HCT116 (cell line): Measurements from ENCODE around the gene KLHL2. TPM values are rescaled to one million over a fixed set of nuclear protein-coding genes. Genes with fewer than 3 reads are reported as not detected.
A peak's percentile ranks its signal among the peaks of the same experiment; 100 is the strongest.
"Not testable (repeated sequence)": the region's sequence is repeated elsewhere in the genome, so short reads cannot be mapped to it uniquely, and the experiment has no call there.

ENCODE experiments used
- ATAC-seq: fragments of 200-7000 bp; cut with Tn5 transposase; 2 replicates; pipeline ENCODE4 v1.9.1; 2020; ENCODE audit warnings: mild to moderate bottlenecking, moderate library complexity
- BruUV-seq: library from RNA; stranded (reverse); fragments of 400-500 nt; replicated peaks from 2 replicates; lab custom pipeline; 2021; lab: Mats Ljungman, UMichigan
- CTCF ChIA-PET: fragments of 300-600 bp; sonication (Branson Sonifier 250); formaldehyde crosslinking; loops from one replicate; lab custom pipeline; 2021; ENCODE audit warnings: antibody characterized with exemption; lab: Charles Lee
- POLR2A ChIA-PET: fragments of 300-600, 350-600 bp; sonication (Branson Sonifier 250); formaldehyde crosslinking; loops from one replicate; lab custom pipeline; 2021; ENCODE audit warnings: antibody characterized with exemption; lab: Charles Lee
- RAD21 ChIA-PET, 2 experiments: fragments of 300-600 bp; sonication (Branson Sonifier 250); formaldehyde crosslinking; loops; one replicate each; lab custom pipeline; 2023; ENCODE audit warnings: low total read pairs in 2 of 2; ENCODE audit not compliant: uncharacterized antibody in 2 of 2, unreplicated experiment in 2 of 2, low non-redundant PET in 1 of 2; lab: Charles Lee
- DNase-seq: peaks from one replicate; pipeline ENCODE4 v3.0.0-alpha.2; 2010; ENCODE audit warnings: low read depth, low spot score
- H2AFZ ChIP-seq: fragments of 200-600 bp; shearing (Covaris generic), sonication (generic); 2 replicates; pipeline ENCODE4 v1.6.1; 2017; ENCODE audit warnings: low read depth, mixed run types, mixed read lengths, antibody characterized with exemption, low read length; ENCODE audit not compliant: poor library complexity, severe bottlenecking
- H3K27ac ChIP-seq: 2 replicates; pipeline ENCODE4 v1.5.1; 2012; ENCODE audit warnings: low read depth, low read length
- H3K27me3 ChIP-seq: fragments of 200-600 bp; sonication (generic); 2 replicates; pipeline ENCODE4 v1.6.1; 2016; ENCODE audit warnings: mixed run types, low read length, mixed read lengths; ENCODE audit not compliant: insufficient read depth
- H3K36me3 ChIP-seq, 2 experiments: fragments of 200-500 bp in 1 of 2; fragments of 200-600 bp in 1 of 2; sonication (Bioruptor generic) in 1 of 2; sonication (generic) in 1 of 2; 2 replicates each; pipeline versions ENCODE4 v1.5.1 to v1.6.1; 2014 to 2016; ENCODE audit warnings: low read length in 2 of 2, inconsistent platforms in 1 of 2, mixed read lengths in 1 of 2, mixed run types in 1 of 2; ENCODE audit not compliant: insufficient read depth in 2 of 2, control insufficient read depth in 1 of 2
- H3K4me1 ChIP-seq, 2 experiments: fragments of 200-600 bp in 1 of 2; sonication (generic) in 1 of 2; 2 replicates each; pipeline versions ENCODE4 v1.5.1 to v1.6.1; 2012 to 2017; ENCODE audit warnings: low read length in 2 of 2, inconsistent platforms in 1 of 2, mild to moderate bottlenecking in 1 of 2, mixed read lengths in 1 of 2, mixed run types in 1 of 2, moderate library complexity in 1 of 2; ENCODE audit not compliant: insufficient read depth in 2 of 2, control insufficient read depth in 1 of 2
- H3K4me2 ChIP-seq: fragments of 200-600 bp; sonication (generic); 2 replicates; pipeline ENCODE4 v1.6.1; 2017; ENCODE audit warnings: mixed run types, low read length, mixed read lengths
- H3K4me3 ChIP-seq, 2 experiments: fragments of 200-600 bp in 1 of 2; sonication (generic) in 1 of 2; replicated peaks in 1 of 2; 2 replicates each; pipeline ENCODE4 v1.5.1; 2011 to 2016; ENCODE audit warnings: low read length in 2 of 2, control low read depth in 1 of 2, low read depth in 1 of 2, mild to moderate bottlenecking in 1 of 2, mixed read lengths in 1 of 2, mixed run types in 1 of 2
- H3K79me2 ChIP-seq: fragments of 200-600 bp; sonication (generic); 2 replicates; pipeline ENCODE4 v1.6.1; 2017; ENCODE audit warnings: mild to moderate bottlenecking, mixed run types, low read length, moderate library complexity, mixed read lengths; ENCODE audit not compliant: insufficient read depth
- H3K9ac ChIP-seq: fragments of 200-600 bp; sonication (generic); 2 replicates; pipeline ENCODE4 v1.6.1; 2016; ENCODE audit warnings: low read length, mixed read lengths
- H3K9me2 ChIP-seq: fragments of 200-600 bp; sonication (generic), shearing (Covaris generic); 2 replicates; pipeline ENCODE4 v1.6.1; 2017; ENCODE audit warnings: mixed run types, mild to moderate bottlenecking, moderate library complexity; ENCODE audit not compliant: insufficient read depth
- H3K9me3 ChIP-seq, 2 experiments: fragments of 200-500 bp in 1 of 2; fragments of 200-600 bp in 1 of 2; sonication (Bioruptor generic) in 1 of 2; sonication (generic) in 1 of 2; 2 replicates each; pipeline ENCODE4 v1.6.1; 2014 to 2017; ENCODE audit warnings: low read length in 2 of 2, mixed read lengths in 2 of 2, inconsistent platforms in 1 of 2, low read depth in 1 of 2, mild to moderate bottlenecking in 1 of 2, mixed run types in 1 of 2, moderate library complexity in 1 of 2; ENCODE audit not compliant: control insufficient read depth in 1 of 2, insufficient read depth in 1 of 2
- H4K20me1 ChIP-seq: fragments of 200-600 bp; sonication (generic), shearing (Covaris generic); 2 replicates; pipeline ENCODE4 v1.6.1; 2017; ENCODE audit warnings: mixed run types, mild to moderate bottlenecking, moderate library complexity; ENCODE audit not compliant: insufficient read depth
- CBX3 ChIP-seq: IDR thresholded peaks from 2 replicates; pipeline ENCODE4 v1.6.1; 2012; ENCODE audit warnings: low read depth
- FOSL1 ChIP-seq: IDR thresholded peaks from 2 replicates; pipeline ENCODE4 v1.6.1; 2012; ENCODE audit warnings: low read depth
- JUND ChIP-seq: IDR thresholded peaks from 2 replicates; pipeline ENCODE4 v1.6.1; 2012
- intact Hi-C: fragments of 100-400 bp; cut with micrococcal nuclease; formaldehyde crosslinking; loops from 2 replicates; pipeline ENCODE4 v1.10.0; 2022
- total RNA-seq: library from RNA; stranded (reverse); gene quantifications from one replicate; pipeline ENCODE4 v1.2.1, GENCODE V29; 2021; ENCODE audit not compliant: unreplicated experiment

KLHL2 gene
- total RNA-seq, 1 experiment from 2014 or later, result 24.6 TPM

DNA sequence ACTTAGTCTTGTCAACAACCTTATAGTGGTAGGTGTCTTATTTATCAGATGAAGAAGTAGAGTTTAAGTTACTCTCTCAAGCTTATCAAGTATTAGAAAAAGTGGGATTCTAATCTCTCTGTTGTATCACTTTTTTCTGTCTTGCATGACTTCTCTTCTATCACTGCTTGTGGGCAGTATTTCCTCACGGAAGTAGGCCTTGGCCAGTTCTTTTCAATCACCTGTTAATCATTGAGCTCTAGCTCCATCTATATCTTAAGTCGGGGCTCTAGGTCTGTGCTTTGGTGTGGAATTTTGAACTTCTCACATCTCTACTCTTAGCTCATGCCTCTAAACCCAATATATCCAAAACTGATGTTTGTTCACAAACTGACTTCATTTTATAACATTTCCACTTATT is 5.3 kb downstream of the KLHL2 start:
- RAD21 ChIA-PET, H3K4me2 ChIP-seq, H3K9me2 ChIP-seq, CTCF ChIA-PET, H3K9me3 ChIP-seq, ATAC-seq, H3K27ac ChIP-seq, BruUV-seq, intact Hi-C loops, POLR2A ChIA-PET, H3K27me3 ChIP-seq, H4K20me1 ChIP-seq, DNase-seq, H3K4me3 ChIP-seq, H3K9ac ChIP-seq, H3K36me3 ChIP-seq, H2AFZ ChIP-seq: not testable (repeated sequence)
- Histone ChIP-seq H3K4me1 (peaks cover 15 to 43% of the 10 kb centered on the region in 2 experiments), H3K79me2 (peaks cover 87% of the 10 kb centered on the region)

DNA sequence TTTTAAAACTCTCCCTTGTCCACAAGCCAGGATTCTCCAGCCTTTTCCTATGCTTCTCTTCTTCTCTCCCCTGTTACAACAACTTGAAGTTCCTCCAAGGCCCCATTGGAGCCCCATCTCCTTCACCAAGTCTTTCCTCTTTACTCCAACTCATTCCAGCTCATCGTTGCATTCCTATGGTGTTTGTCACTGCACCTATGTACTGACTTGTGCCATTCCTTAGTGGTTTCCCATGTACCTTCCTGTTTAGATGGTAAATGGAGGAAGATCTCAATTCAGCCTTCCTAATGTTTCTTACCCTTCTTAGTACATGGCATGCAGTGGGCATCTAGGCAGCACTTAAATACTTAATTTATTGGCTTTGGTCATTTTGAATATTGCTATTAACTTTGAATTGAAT is 6.0 kb downstream of the KLHL2 start:
- peaks cover 15 to 39% of the 10 kb centered on the region in 2 experiments for H3K4me1 ChIP-seq
- ATAC-seq, result peak; percentile 81

DNA sequence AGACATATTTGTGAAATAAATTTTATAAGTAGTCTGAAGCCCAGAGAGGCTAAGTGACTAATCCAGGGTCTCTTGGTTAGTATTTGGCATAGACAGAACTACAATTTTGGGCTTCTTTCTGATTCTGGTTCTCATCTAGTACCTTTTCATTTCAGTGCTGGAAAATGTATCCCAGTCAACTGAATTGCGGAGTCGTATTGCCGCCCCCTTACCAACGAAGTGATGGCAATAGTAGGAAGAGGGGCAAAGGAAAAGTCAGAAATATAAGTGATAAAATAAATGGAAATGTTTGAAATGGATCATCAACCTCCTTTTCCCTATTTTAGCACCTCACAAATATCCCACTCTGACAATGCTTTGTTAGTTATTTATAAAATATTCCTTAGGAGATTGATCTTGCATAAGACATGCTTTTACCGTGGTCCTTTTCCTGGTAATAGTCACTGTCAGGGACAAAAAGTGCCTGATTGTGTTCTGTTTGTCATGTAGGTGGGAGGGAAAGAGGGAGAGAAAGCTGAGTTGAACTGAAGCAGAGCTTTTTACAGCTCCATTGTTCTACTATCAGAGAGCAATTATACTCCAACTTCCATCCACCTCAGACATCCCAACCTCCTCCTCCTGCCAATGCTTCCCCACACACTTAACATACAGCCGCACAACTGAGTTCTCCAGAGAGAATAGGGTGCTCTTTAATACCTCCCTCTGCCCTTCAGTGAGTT is 6.8 kb downstream of the KLHL2 start:
- CTCF ChIA-PET, DNase-seq, H3K27ac ChIP-seq, POLR2A ChIA-PET, BruUV-seq, H3K9me3 ChIP-seq, H3K27me3 ChIP-seq, H4K20me1 ChIP-seq, H3K4me3 ChIP-seq, intact Hi-C loops, RAD21 ChIA-PET, H3K36me3 ChIP-seq, H3K9me2 ChIP-seq, ATAC-seq, H3K9ac ChIP-seq, H2AFZ ChIP-seq: not testable (repeated sequence)
- Histone ChIP-seq H3K79me2 (peaks cover 72% of the 10 kb centered on the region), H3K4me2 (peak overlapping the region; percentile 36; the same call in 1 of the 2 replicates), H3K4me1 (peaks cover 9 to 32% of the 10 kb centered on the region in 2 experiments; a peak in 3 of 4 replicates)

More for the DNA sequence above, 6.0 kb downstream of the KLHL2 start:
- CTCF ChIA-PET, H3K9ac ChIP-seq, H3K4me3 ChIP-seq, H2AFZ ChIP-seq, POLR2A ChIA-PET, BruUV-seq, intact Hi-C loops, DNase-seq, RAD21 ChIA-PET, H3K36me3 ChIP-seq, H3K27me3 ChIP-seq, H4K20me1 ChIP-seq, H3K9me3 ChIP-seq, H3K27ac ChIP-seq, H3K9me2 ChIP-seq: not testable (repeated sequence)
- peak overlapping the region; percentile 36 for H3K4me2 ChIP-seq
- peaks cover 79% of the 10 kb centered on the region for H3K79me2 ChIP-seq
- TF ChIP-seq CBX3 (peak; percentile 68; the same call in 1 of the 2 replicates), FOSL1 (peak; percentile 37; the same call in 1 of the 2 replicates), JUND (0 out of 2 replicates have a peak, but pooled peaks have one; percentile 19)
